WTC11 (cell line): ENCODE results near the gene SDS. TPM values are rescaled to one million over a fixed set of nuclear protein-coding genes. Genes with fewer than 3 reads are reported as not detected.

Experiments used
- ATAC-seq: fragments of 200-7000 bp; cut with Tn5 transposase; 2 replicates; pipeline ENCODE4 v1.10.0; 2021; ENCODE audit warnings: mild to moderate bottlenecking, moderate library complexity
- CTCF ChIA-PET: fragments of 300-600 bp; sonication (Branson Sonifier 250); formaldehyde crosslinking; loops from one replicate; lab custom pipeline; 2021; ENCODE audit warnings: antibody characterized with exemption; lab: Charles Lee
- POLR2A ChIA-PET: fragments of 350-600 bp; sonication (Branson Sonifier 250); formaldehyde crosslinking; loops from one replicate; lab custom pipeline; 2021; ENCODE audit warnings: antibody characterized with exemption; lab: Charles Lee
- DNase-seq: peaks from one replicate; pipeline ENCODE4 v3.0.0; 2021; ENCODE audit warnings: low spot score
- H3K27ac Mint-ChIP-seq: 2 replicates; pipeline ENCODE4 v1.8.0; 2021; ENCODE audit warnings: mixed read lengths
- H3K27me3 Mint-ChIP-seq: 2 replicates; pipeline ENCODE4 v1.8.0; 2021; ENCODE audit warnings: low read depth, mild to moderate bottlenecking, moderate library complexity, mixed read lengths
- H3K36me3 Mint-ChIP-seq: 2 replicates; pipeline ENCODE4 v1.8.0; 2021; ENCODE audit warnings: mixed read lengths
- H3K4me1 Mint-ChIP-seq: 2 replicates; pipeline ENCODE4 v1.8.0; 2022; ENCODE audit warnings: mixed read lengths
- H3K4me3 Mint-ChIP-seq: 2 replicates; pipeline ENCODE4 v1.8.0; 2021; ENCODE audit warnings: mild to moderate bottlenecking, moderate library complexity, mixed read lengths
- H3K9me3 Mint-ChIP-seq: 2 replicates; pipeline ENCODE4 v1.8.0; 2021; ENCODE audit warnings: mixed read lengths
- CREB1 ChIP-seq: sonication (generic); formaldehyde crosslinking; IDR thresholded peaks from 2 replicates; pipeline ENCODE4 v1.8.0; 2023; ENCODE audit warnings: mild to moderate bottlenecking, missing genetic modification reagents
- CREM ChIP-seq: sonication (generic); formaldehyde crosslinking; IDR thresholded peaks from 2 replicates; pipeline ENCODE4 v1.8.1; 2022; ENCODE audit warnings: mild to moderate bottlenecking, missing genetic modification reagents, moderate library complexity
- GTF2I ChIP-seq: fragments of 250-450 bp; sonication (Bioruptor Pico); conservative IDR thresholded peaks from 2 replicates; pipeline ENCODE4 v1.4.0; 2021; ENCODE audit warnings: mild to moderate bottlenecking
- JUN ChIP-seq: sonication (generic); formaldehyde crosslinking; IDR thresholded peaks from 2 replicates; pipeline ENCODE4 v1.8.0; 2023; ENCODE audit warnings: mild to moderate bottlenecking, missing genetic modification reagents
- KAT7 ChIP-seq: sonication (generic); formaldehyde crosslinking; IDR thresholded peaks from 2 replicates; pipeline ENCODE4 v1.8.1; 2023; ENCODE audit warnings: missing genetic modification reagents, mild to moderate bottlenecking, borderline replicate concordance
- NR2C2 ChIP-seq: sonication (generic); formaldehyde crosslinking; IDR thresholded peaks from 2 replicates; pipeline ENCODE4 v1.8.0; 2022; ENCODE audit warnings: mild to moderate bottlenecking, missing genetic modification reagents
- SP1 ChIP-seq: sonication (generic); formaldehyde crosslinking; conservative IDR thresholded peaks from 2 replicates; pipeline ENCODE4 v1.8.1; 2022; ENCODE audit warnings: missing genetic modification reagents
- TEAD1 ChIP-seq: sonication (generic); formaldehyde crosslinking; IDR thresholded peaks from 2 replicates; pipeline ENCODE4 v1.8.0; 2022; ENCODE audit warnings: mild to moderate bottlenecking, missing genetic modification reagents
- TP53 ChIP-seq: sonication (generic); formaldehyde crosslinking; IDR thresholded peaks from 2 replicates; pipeline ENCODE4 v1.8.1; 2023; ENCODE audit warnings: mild to moderate bottlenecking, missing genetic modification reagents
- ZNF121 ChIP-seq: sonication (generic); formaldehyde crosslinking; IDR thresholded peaks from 2 replicates; pipeline ENCODE4 v1.8.0; 2023; ENCODE audit warnings: missing genetic modification reagents
- total RNA-seq: library from RNA; stranded (reverse); gene quantifications from 3 replicates; pipeline ENCODE4 v1.2.3, GENCODE V29; 2021
- TF ChIP-seq, protein P1 (sequence below): fragments of 250-450 bp; sonication (Bioruptor Pico); IDR thresholded peaks from 2 replicates; pipeline ENCODE4 v1.9.0; 2021; ENCODE audit warnings: mild to moderate bottlenecking, borderline replicate concordance
- TF ChIP-seq, protein P2 (sequence below): sonication (generic); formaldehyde crosslinking; IDR thresholded peaks from 2 replicates; pipeline ENCODE4 v1.8.0; 2023; ENCODE audit warnings: missing genetic modification reagents, mild to moderate bottlenecking, borderline replicate concordance
- TF ChIP-seq, protein P3 (sequence below): sonication (generic); formaldehyde crosslinking; IDR thresholded peaks from 2 replicates; pipeline ENCODE4 v1.8.1; 2023; ENCODE audit warnings: mild to moderate bottlenecking, missing genetic modification reagents, moderate library complexity
- TF ChIP-seq, protein P4 (sequence below): sonication (generic); formaldehyde crosslinking; IDR thresholded peaks from 2 replicates; pipeline ENCODE4 v1.8.1; 2023; ENCODE audit warnings: mild to moderate bottlenecking, missing genetic modification reagents, borderline replicate concordance
- TF ChIP-seq, protein P5 (sequence below): fragments of 200-600 bp; IDR thresholded peaks from 2 replicates; pipeline ENCODE4 v1.8.0; 2022; ENCODE audit warnings: antibody characterized with exemption
- TF ChIP-seq, protein P6 (sequence below): sonication (generic); formaldehyde crosslinking; IDR thresholded peaks from 2 replicates; pipeline ENCODE4 v1.8.1; 2022; ENCODE audit warnings: low read depth, missing genetic modification reagents, borderline replicate concordance
- TF ChIP-seq, protein P7 (sequence below): sonication (generic); formaldehyde crosslinking; IDR thresholded peaks from 2 replicates; pipeline ENCODE4 v1.8.0; 2022; ENCODE audit warnings: mild to moderate bottlenecking, missing genetic modification reagents

The SDS gene
- total RNA-seq, 1 experiment from 2014 or later, result 0.31 TPM

DNA sequence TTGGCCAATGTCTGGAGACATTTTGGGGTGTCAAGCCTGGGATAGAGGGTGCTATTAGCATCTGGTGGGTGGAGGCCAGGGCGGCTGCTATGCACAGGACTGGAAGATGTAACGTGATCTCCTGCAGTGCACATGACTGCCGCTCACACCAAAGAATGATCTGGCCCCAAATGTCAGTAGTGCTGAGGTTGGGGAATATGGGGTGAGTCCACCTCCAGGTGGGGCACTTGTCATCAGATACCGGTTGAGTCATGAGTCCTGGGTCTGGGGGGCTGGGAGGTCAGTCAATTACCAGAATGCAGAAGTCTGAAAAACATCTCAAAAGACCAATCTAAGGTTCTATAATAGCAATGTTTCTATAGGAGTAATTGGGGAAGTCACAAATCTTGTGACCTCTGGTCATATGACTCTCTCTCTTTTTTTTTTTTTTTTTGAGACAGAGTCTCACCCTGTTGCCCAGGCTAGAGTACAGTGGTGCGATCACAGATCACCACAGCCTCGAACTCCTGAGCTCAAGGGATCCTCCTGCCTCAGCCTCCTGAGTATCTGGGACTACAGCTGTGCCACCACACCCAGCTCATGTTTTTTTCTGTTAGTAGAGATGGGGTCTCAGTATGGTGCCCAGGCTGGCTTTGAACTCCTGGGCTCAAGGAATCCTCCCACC is 12.5 kb upstream of the SDS start (continued):
- TF ChIP-seq, protein P1, sequence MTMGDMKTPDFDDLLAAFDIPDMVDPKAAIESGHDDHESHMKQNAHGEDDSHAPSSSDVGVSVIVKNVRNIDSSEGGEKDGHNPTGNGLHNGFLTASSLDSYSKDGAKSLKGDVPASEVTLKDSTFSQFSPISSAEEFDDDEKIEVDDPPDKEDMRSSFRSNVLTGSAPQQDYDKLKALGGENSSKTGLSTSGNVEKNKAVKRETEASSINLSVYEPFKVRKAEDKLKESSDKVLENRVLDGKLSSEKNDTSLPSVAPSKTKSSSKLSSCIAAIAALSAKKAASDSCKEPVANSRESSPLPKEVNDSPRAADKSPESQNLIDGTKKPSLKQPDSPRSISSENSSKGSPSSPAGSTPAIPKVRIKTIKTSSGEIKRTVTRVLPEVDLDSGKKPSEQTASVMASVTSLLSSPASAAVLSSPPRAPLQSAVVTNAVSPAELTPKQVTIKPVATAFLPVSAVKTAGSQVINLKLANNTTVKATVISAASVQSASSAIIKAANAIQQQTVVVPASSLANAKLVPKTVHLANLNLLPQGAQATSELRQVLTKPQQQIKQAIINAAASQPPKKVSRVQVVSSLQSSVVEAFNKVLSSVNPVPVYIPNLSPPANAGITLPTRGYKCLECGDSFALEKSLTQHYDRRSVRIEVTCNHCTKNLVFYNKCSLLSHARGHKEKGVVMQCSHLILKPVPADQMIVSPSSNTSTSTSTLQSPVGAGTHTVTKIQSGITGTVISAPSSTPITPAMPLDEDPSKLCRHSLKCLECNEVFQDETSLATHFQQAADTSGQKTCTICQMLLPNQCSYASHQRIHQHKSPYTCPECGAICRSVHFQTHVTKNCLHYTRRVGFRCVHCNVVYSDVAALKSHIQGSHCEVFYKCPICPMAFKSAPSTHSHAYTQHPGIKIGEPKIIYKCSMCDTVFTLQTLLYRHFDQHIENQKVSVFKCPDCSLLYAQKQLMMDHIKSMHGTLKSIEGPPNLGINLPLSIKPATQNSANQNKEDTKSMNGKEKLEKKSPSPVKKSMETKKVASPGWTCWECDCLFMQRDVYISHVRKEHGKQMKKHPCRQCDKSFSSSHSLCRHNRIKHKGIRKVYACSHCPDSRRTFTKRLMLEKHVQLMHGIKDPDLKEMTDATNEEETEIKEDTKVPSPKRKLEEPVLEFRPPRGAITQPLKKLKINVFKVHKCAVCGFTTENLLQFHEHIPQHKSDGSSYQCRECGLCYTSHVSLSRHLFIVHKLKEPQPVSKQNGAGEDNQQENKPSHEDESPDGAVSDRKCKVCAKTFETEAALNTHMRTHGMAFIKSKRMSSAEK (CRISPR knock-in tag), result no peak
- TF ChIP-seq JUN (CRISPR knock-in tag) (no peak), TEAD1 (CRISPR knock-in tag) (no peak), NR2C2 (CRISPR knock-in tag) (no peak), KAT7 (CRISPR knock-in tag) (no peak), SP1 (no peak)
- TF ChIP-seq, protein P2, sequence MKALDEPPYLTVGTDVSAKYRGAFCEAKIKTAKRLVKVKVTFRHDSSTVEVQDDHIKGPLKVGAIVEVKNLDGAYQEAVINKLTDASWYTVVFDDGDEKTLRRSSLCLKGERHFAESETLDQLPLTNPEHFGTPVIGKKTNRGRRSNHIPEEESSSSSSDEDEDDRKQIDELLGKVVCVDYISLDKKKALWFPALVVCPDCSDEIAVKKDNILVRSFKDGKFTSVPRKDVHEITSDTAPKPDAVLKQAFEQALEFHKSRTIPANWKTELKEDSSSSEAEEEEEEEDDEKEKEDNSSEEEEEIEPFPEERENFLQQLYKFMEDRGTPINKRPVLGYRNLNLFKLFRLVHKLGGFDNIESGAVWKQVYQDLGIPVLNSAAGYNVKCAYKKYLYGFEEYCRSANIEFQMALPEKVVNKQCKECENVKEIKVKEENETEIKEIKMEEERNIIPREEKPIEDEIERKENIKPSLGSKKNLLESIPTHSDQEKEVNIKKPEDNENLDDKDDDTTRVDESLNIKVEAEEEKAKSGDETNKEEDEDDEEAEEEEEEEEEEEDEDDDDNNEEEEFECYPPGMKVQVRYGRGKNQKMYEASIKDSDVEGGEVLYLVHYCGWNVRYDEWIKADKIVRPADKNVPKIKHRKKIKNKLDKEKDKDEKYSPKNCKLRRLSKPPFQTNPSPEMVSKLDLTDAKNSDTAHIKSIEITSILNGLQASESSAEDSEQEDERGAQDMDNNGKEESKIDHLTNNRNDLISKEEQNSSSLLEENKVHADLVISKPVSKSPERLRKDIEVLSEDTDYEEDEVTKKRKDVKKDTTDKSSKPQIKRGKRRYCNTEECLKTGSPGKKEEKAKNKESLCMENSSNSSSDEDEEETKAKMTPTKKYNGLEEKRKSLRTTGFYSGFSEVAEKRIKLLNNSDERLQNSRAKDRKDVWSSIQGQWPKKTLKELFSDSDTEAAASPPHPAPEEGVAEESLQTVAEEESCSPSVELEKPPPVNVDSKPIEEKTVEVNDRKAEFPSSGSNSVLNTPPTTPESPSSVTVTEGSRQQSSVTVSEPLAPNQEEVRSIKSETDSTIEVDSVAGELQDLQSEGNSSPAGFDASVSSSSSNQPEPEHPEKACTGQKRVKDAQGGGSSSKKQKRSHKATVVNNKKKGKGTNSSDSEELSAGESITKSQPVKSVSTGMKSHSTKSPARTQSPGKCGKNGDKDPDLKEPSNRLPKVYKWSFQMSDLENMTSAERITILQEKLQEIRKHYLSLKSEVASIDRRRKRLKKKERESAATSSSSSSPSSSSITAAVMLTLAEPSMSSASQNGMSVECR (CRISPR knock-in tag), result no peak

DNA sequence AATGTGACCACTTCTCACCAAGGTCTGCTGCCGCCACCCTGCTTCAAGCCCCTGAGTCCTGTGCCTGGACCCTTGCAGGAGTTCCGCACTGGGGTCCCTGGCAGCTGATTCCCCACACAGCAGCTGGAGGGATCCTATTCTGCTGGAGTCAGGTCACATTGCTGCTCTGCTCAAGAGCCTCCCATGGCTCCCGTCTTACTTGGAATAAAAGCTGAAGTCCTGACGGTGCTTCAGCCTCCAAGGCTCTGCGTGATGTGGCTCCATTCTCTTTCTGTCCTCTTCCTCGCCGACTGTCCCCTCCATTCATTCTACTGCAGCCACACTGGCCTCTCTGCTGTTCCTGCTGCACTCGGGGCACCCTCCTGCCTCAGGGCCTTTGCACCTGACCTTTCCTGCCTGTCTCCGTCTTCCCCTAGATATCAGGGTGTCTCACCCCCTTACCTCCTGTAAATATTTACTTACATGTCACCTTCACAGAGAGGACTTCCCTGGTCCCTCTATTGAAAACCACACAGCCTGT is 10.9 kb upstream of the SDS start:
- H3K4me1 Mint-ChIP-seq, result peaks cover 6% of the 10 kb centered on the region
- ChIA-PET POLR2A (no interaction called here), CTCF (interaction anchor here (1.0 to 1.8 kb wide), 3 partner anchors 11 to 47 kb away, joined by 9 to 17 read pairs (median 9); no protein-coding TSS in a partner anchor)
- no peaks in the 10 kb centered on the region for H3K27me3 Mint-ChIP-seq
- DNase-seq, result no peak
- ATAC-seq, result no peak
- H3K27ac Mint-ChIP-seq, result no peak overlapping the region
- H3K36me3 Mint-ChIP-seq, result no peaks in the 10 kb centered on the region
- H3K4me3 Mint-ChIP-seq, result no peak overlapping the region
- no peaks in the 10 kb centered on the region for H3K9me3 Mint-ChIP-seq
- TF ChIP-seq, protein P3, sequence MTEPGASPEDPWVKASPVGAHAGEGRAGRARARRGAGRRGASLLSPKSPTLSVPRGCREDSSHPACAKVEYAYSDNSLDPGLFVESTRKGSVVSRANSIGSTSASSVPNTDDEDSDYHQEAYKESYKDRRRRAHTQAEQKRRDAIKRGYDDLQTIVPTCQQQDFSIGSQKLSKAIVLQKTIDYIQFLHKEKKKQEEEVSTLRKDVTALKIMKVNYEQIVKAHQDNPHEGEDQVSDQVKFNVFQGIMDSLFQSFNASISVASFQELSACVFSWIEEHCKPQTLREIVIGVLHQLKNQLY (CRISPR knock-in tag), result no peak
- TF ChIP-seq, protein P4, sequence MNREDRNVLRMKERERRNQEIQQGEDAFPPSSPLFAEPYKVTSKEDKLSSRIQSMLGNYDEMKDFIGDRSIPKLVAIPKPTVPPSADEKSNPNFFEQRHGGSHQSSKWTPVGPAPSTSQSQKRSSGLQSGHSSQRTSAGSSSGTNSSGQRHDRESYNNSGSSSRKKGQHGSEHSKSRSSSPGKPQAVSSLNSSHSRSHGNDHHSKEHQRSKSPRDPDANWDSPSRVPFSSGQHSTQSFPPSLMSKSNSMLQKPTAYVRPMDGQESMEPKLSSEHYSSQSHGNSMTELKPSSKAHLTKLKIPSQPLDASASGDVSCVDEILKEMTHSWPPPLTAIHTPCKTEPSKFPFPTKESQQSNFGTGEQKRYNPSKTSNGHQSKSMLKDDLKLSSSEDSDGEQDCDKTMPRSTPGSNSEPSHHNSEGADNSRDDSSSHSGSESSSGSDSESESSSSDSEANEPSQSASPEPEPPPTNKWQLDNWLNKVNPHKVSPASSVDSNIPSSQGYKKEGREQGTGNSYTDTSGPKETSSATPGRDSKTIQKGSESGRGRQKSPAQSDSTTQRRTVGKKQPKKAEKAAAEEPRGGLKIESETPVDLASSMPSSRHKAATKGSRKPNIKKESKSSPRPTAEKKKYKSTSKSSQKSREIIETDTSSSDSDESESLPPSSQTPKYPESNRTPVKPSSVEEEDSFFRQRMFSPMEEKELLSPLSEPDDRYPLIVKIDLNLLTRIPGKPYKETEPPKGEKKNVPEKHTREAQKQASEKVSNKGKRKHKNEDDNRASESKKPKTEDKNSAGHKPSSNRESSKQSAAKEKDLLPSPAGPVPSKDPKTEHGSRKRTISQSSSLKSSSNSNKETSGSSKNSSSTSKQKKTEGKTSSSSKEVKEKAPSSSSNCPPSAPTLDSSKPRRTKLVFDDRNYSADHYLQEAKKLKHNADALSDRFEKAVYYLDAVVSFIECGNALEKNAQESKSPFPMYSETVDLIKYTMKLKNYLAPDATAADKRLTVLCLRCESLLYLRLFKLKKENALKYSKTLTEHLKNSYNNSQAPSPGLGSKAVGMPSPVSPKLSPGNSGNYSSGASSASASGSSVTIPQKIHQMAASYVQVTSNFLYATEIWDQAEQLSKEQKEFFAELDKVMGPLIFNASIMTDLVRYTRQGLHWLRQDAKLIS (CRISPR knock-in tag), result no peak
- TF ChIP-seq GTF2I (CRISPR knock-in tag) (0 out of 2 replicates have a peak, but pooled peaks have one; percentile 41), ZNF121 (CRISPR knock-in tag) (0 out of 2 replicates have a peak, but pooled peaks have one; percentile 5), CREM (CRISPR knock-in tag) (no peak), CREB1 (CRISPR knock-in tag) (no peak), NR2C2 (CRISPR knock-in tag) (no peak), TP53 (no peak)
- TF ChIP-seq, protein P5, sequence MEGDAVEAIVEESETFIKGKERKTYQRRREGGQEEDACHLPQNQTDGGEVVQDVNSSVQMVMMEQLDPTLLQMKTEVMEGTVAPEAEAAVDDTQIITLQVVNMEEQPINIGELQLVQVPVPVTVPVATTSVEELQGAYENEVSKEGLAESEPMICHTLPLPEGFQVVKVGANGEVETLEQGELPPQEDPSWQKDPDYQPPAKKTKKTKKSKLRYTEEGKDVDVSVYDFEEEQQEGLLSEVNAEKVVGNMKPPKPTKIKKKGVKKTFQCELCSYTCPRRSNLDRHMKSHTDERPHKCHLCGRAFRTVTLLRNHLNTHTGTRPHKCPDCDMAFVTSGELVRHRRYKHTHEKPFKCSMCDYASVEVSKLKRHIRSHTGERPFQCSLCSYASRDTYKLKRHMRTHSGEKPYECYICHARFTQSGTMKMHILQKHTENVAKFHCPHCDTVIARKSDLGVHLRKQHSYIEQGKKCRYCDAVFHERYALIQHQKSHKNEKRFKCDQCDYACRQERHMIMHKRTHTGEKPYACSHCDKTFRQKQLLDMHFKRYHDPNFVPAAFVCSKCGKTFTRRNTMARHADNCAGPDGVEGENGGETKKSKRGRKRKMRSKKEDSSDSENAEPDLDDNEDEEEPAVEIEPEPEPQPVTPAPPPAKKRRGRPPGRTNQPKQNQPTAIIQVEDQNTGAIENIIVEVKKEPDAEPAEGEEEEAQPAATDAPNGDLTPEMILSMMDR, result no peak
- TF ChIP-seq, protein P6, sequence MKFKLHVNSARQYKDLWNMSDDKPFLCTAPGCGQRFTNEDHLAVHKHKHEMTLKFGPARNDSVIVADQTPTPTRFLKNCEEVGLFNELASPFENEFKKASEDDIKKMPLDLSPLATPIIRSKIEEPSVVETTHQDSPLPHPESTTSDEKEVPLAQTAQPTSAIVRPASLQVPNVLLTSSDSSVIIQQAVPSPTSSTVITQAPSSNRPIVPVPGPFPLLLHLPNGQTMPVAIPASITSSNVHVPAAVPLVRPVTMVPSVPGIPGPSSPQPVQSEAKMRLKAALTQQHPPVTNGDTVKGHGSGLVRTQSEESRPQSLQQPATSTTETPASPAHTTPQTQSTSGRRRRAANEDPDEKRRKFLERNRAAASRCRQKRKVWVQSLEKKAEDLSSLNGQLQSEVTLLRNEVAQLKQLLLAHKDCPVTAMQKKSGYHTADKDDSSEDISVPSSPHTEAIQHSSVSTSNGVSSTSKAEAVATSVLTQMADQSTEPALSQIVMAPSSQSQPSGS (CRISPR knock-in tag), result no peak
- TF ChIP-seq, protein P7, sequence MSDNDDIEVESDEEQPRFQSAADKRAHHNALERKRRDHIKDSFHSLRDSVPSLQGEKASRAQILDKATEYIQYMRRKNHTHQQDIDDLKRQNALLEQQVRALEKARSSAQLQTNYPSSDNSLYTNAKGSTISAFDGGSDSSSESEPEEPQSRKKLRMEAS, result no peak
